Measurements from ENCODE around the gene STARD10. TPM values are rescaled to one million over a fixed set of nuclear protein-coding genes. Genes with fewer than 3 reads are reported as not detected.

The STARD10 gene
- total and polyA plus RNA-seq, 2 of the 8 experiments (the other 6 are each of a cell fraction or from before 2014, with no cell fraction given): 23.7 to 35.7 TPM

DNA sequence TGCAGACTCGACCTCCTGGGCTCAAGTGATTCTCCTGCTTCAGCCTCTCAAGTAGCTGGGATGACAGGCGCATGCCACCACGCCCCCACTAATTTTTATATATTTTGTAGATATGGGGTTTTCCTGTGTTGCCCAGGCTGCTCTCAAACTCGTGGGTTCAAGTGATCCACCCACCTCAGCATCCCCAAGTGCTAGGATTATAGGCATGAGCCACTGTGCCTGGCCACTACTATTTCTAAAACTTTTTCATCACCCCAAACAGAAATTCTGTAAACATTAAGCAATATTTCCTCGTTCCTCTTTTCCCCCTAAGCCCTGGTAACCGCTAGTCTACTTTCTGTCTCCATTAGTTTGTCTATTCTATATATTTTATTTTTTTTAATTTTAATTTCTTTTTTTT lies 11.4 kb upstream of the STARD10 start:
- Histone ChIP-seq H4K5ac (ENCODE audit: insufficient read length, low read depth, low read length) (no peak overlapping the region), H3K23ac (ENCODE audit: insufficient read length) (no peak overlapping the region), H3K23me2 (ENCODE audit: low read depth, low read length) (no peaks in the 10 kb centered on the region), H3K79me1 (ENCODE audit: low read depth, low read length) (no peaks in the 10 kb centered on the region), H2AK5ac (ENCODE audit: low read depth, low read length) (no peak overlapping the region), H3K27me3 (replicated peaks in 1 of 4; ENCODE audit: control insufficient read depth in 3 of 4, extremely low read depth in 1 of 4, insufficient read depth in 3 of 4, low read length in 3 of 4) (no peaks in the 10 kb centered on the region), H2BK5ac (ENCODE audit: low read depth, low read length) (no peak overlapping the region), H4K8ac (ENCODE audit: extremely low read depth, insufficient read depth, low read length) (no peak overlapping the region), H3K56ac (replicated peaks; ENCODE audit: insufficient read length, low read depth, low read length) (no peak overlapping the region), H3K79me2 (ENCODE audit: control insufficient read depth in 1 of 2, insufficient read depth in 2 of 2, low read length in 2 of 2) (no peaks in the 10 kb centered on the region), H3K27ac (ENCODE audit: low read depth, low read length) (no peak overlapping the region), H3K4me3 (ENCODE audit: extremely low read depth in 1 of 4, insufficient read depth in 2 of 4, low read depth in 3 of 4, low read length in 4 of 4) (no peak overlapping the region), H2BK20ac (ENCODE audit: low read length) (no peak overlapping the region), H3K9me3 (ENCODE audit: insufficient read depth in 2 of 2, low read depth in 1 of 2, low read length in 1 of 2) (no peaks in the 10 kb centered on the region), H4K91ac (replicated peaks; ENCODE audit: insufficient read length, low read length) (no peak overlapping the region), H3K36me3 (ENCODE audit: control insufficient read depth in 2 of 4, insufficient read depth in 4 of 4, low read length in 3 of 4) (peaks cover 0 to 3% (median 0%) of the 10 kb centered on the region in 4 experiments; a peak in 1 of 8 replicates), H3K4me1 (replicated peaks in 1 of 4; ENCODE audit: control insufficient read depth in 3 of 4, insufficient read depth in 4 of 4, low read length in 3 of 4) (no peaks in the 10 kb centered on the region), H2AFZ (ENCODE audit: low read length) (no peak overlapping the region), H3K14ac (ENCODE audit: insufficient read length) (no peak overlapping the region), H2BK15ac (ENCODE audit: low read length) (no peak overlapping the region), H4K20me1 (replicated peaks in 1 of 2; ENCODE audit: control insufficient read depth in 1 of 2, insufficient read depth in 2 of 2, low read length in 2 of 2) (peaks cover 0 to 2% of the 10 kb centered on the region in 2 experiments), H3K18ac (ENCODE audit: extremely low read depth, low read length) (no peak overlapping the region), H3K4me2 (ENCODE audit: insufficient read depth in 1 of 2, low read depth in 2 of 2, low read length in 2 of 2) (no peak overlapping the region), H2BK120ac (replicated peaks; ENCODE audit: low read depth, low read length) (no peak overlapping the region), H3K4ac (replicated peaks; ENCODE audit: insufficient read length, low read depth, low read length) (no peak overlapping the region), H3K9ac (replicated peaks in 1 of 4; ENCODE audit: extremely low read depth in 1 of 4, low read depth in 3 of 4, low read length in 3 of 4) (no peak overlapping the region), H2BK12ac (ENCODE audit: low read depth, low read length) (no peak overlapping the region)
- ChIA-PET CTCF (ENCODE audit: partially characterized antibody) (no interaction called here), POLR2A (ENCODE audit: partially characterized antibody) (interaction anchor here (0.9 kb wide), 1 partner anchor 32 kb away, joined by 3 read pairs; no protein-coding TSS in a partner anchor)
- DNase-seq (ENCODE audit: low read depth in 1 of 2, low spot score in 2 of 2) (no peak), FAIRE-seq (no peak)
- 87% methylated on average over 5 of the region's 6 CpGs; no CpG with 5 or more reads in 1 of the 2 experiments for WGBS, 2 experiments (ENCODE audit: extremely low coverage in 1 of 2, insufficient coverage in 1 of 2, insufficient read length in 1 of 2, insufficient replicate concordance in 2 of 2, low coverage in 1 of 2, low lambda C conversion rate in 2 of 2, missing lambda C conversion rate in 1 of 2)
- TF ChIP-seq SP4 (IDR thresholded peaks at IDR 0.05; ENCODE audit: low read length): no peak
- TF ChIP-seq, protein P1, sequence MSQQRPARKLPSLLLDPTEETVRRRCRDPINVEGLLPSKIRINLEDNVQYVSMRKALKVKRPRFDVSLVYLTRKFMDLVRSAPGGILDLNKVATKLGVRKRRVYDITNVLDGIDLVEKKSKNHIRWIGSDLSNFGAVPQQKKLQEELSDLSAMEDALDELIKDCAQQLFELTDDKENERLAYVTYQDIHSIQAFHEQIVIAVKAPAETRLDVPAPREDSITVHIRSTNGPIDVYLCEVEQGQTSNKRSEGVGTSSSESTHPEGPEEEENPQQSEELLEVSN (IDR thresholded peaks at IDR 0.05): no peak
- TF ChIP-seq JUN (IDR thresholded peaks at IDR 0.05; ENCODE audit: low read depth, low read length): no peak
- no peak for TF ChIP-seq KDM1A (IDR thresholded peaks at IDR 0.05; ENCODE audit: borderline replicate concordance, low read length)
- no peak for TF ChIP-seq SIX5 (IDR thresholded peaks at IDR 0.05; ENCODE audit: low read depth, low read length)
- no peak for TF ChIP-seq GABPA (IDR thresholded peaks at IDR 0.05; ENCODE audit: borderline replicate concordance, insufficient read depth, low read length)
- TF ChIP-seq POLR2A (IDR thresholded peaks at IDR 0.05; ENCODE audit: control extremely low read depth in 1 of 2, low read depth in 2 of 2, low read length in 2 of 2): no peak
- TF ChIP-seq, protein P2, sequence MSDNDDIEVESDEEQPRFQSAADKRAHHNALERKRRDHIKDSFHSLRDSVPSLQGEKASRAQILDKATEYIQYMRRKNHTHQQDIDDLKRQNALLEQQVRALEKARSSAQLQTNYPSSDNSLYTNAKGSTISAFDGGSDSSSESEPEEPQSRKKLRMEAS (IDR thresholded peaks at IDR 0.05): no peak
- no peak for TF ChIP-seq HDAC6 (IDR thresholded peaks at IDR 0.05; ENCODE audit: low read depth, low read length)
- no peak for TF ChIP-seq SP2 (IDR thresholded peaks at IDR 0.05; ENCODE audit: low read length)
- no peak for TF ChIP-seq MAFK (IDR thresholded peaks at IDR 0.05; ENCODE audit: low read depth, low read length)
- TF ChIP-seq CTCF (IDR thresholded peaks at IDR 0.05; ENCODE audit: control extremely low read depth in 1 of 3, insufficient read depth in 1 of 3, low read depth in 1 of 3, low read length in 3 of 3): no peak

All from H1 (cell line).